Measurements from ENCODE around the gene PCBP3.

Gene PCBP3

DNA sequence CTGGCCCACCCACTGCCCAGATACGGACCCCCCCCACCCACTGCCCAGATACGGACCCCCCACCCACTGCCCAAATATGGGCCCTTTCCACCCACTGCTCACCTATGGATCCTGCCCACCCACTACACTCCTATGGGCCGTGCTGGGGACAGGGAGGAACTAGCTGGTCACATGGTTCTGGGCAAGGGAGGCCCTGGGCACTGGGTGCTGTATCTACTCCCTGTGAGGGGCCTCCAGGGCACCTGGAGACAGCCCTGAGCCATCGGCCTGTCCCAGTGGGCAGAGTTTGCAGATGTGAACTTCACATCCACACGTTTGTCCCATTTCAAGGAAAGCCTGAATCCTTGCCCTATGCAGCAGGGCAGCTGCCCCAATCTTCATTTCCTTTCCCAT is 266.6 kb downstream of the PCBP3 start:
- H3K79me2 ChIP-seq (ENCODE audit: insufficient read depth, low read length) = no peaks in the 10 kb centered on the region
- H3K4me3 ChIP-seq (ENCODE audit: low read depth in 1 of 2, low read length in 2 of 2) = no peak overlapping the region
- H3K4me2 ChIP-seq (ENCODE audit: insufficient read depth, low read length) = no peak overlapping the region
- no peaks in the 10 kb centered on the region for H3K36me3 ChIP-seq (ENCODE audit: insufficient read depth, low read length)
- no peaks in the 10 kb centered on the region for H3K4me1 ChIP-seq (ENCODE audit: insufficient read depth, low read length)
- H4K20me1 ChIP-seq (ENCODE audit: insufficient read depth, low read length) = no peaks in the 10 kb centered on the region
- H3K27me3 ChIP-seq (ENCODE audit: insufficient read depth, low read length, poor library complexity) = no peaks in the 10 kb centered on the region
- H3K9ac ChIP-seq (ENCODE audit: low read depth, low read length) = no peak overlapping the region
- DNase-seq (no peak), ATAC-seq (ENCODE audit: insufficient read depth, low read depth) (no peak)
- no peak for TF ChIP-seq EZH2 (IDR thresholded peaks at IDR 0.05; ENCODE audit: borderline replicate concordance, low read depth, low read length, severe bottlenecking)
- TF ChIP-seq, protein P1, sequence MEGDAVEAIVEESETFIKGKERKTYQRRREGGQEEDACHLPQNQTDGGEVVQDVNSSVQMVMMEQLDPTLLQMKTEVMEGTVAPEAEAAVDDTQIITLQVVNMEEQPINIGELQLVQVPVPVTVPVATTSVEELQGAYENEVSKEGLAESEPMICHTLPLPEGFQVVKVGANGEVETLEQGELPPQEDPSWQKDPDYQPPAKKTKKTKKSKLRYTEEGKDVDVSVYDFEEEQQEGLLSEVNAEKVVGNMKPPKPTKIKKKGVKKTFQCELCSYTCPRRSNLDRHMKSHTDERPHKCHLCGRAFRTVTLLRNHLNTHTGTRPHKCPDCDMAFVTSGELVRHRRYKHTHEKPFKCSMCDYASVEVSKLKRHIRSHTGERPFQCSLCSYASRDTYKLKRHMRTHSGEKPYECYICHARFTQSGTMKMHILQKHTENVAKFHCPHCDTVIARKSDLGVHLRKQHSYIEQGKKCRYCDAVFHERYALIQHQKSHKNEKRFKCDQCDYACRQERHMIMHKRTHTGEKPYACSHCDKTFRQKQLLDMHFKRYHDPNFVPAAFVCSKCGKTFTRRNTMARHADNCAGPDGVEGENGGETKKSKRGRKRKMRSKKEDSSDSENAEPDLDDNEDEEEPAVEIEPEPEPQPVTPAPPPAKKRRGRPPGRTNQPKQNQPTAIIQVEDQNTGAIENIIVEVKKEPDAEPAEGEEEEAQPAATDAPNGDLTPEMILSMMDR (IDR thresholded peaks at IDR 0.05; ENCODE audit: borderline replicate concordance, extremely low read depth, low read length, poor library complexity, severe bottlenecking) = no peak
- H2AFZ ChIP-seq (ENCODE audit: low read depth, low read length) = no peak overlapping the region
- no peaks in the 10 kb centered on the region for H3K9me3 ChIP-seq (ENCODE audit: insufficient read depth, low read length, severe bottlenecking)
- H3K27ac ChIP-seq (ENCODE audit: low read length) = no peak overlapping the region

DNA sequence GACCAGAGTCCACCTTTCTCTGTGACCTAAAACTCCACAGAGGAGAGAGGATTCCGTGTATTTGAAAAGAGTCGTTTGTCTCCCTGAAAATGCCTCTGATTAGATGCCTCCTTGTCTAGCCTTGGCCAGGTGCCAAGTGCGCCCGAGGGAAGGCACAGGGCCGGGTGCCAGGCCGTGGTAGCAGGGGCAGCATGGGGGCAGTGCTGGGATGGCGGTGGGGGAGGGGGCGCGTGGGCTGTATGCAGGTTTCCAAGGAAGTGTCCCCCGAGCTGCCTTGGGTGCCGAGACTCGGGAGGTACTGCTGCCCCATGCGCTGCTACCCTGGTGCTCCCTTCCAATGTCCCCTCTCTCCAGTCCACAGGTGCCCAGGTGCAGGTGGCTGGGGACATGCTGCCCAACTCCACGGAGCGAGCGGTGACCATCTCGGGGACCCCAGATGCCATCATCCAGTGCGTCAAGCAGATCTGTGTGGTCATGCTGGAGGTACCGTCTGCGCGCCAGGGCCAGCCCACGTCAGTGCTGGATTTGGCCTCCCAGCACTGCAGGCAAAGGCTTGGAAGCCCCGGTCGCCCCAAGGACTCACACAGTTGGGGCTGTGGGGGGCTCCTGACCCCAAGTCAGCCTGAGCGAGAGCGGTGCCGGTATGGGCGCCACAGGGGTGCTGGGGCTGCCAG is 267.2 kb downstream of the PCBP3 start:
- no peak overlapping the region for H3K4me2 ChIP-seq (ENCODE audit: insufficient read depth, low read length)
- no peaks in the 10 kb centered on the region for H3K79me2 ChIP-seq (ENCODE audit: insufficient read depth, low read length)
- no peak for ATAC-seq (ENCODE audit: insufficient read depth, low read depth)
- H3K4me3 ChIP-seq (ENCODE audit: low read depth in 1 of 2, low read length in 2 of 2) = no peak overlapping the region
- TF ChIP-seq, protein P1 (IDR thresholded peaks at IDR 0.05; ENCODE audit: borderline replicate concordance, extremely low read depth, low read length, poor library complexity, severe bottlenecking) = no peak
- TF ChIP-seq EZH2 (IDR thresholded peaks at IDR 0.05; ENCODE audit: borderline replicate concordance, low read depth, low read length, severe bottlenecking) = no peak
- H3K27ac ChIP-seq (ENCODE audit: low read length) = no peak overlapping the region
- H3K27me3 ChIP-seq (ENCODE audit: insufficient read depth, low read length, poor library complexity) = no peaks in the 10 kb centered on the region
- H4K20me1 ChIP-seq (ENCODE audit: insufficient read depth, low read length) = no peaks in the 10 kb centered on the region
- DNase-seq = no peak
- no peak overlapping the region for H2AFZ ChIP-seq (ENCODE audit: low read depth, low read length)
- H3K4me1 ChIP-seq (ENCODE audit: insufficient read depth, low read length) = no peaks in the 10 kb centered on the region
- H3K9me3 ChIP-seq (ENCODE audit: insufficient read depth, low read length, severe bottlenecking) = no peaks in the 10 kb centered on the region
- no peaks in the 10 kb centered on the region for H3K36me3 ChIP-seq (ENCODE audit: insufficient read depth, low read length)
- no peak overlapping the region for H3K9ac ChIP-seq (ENCODE audit: low read depth, low read length)

DNA sequence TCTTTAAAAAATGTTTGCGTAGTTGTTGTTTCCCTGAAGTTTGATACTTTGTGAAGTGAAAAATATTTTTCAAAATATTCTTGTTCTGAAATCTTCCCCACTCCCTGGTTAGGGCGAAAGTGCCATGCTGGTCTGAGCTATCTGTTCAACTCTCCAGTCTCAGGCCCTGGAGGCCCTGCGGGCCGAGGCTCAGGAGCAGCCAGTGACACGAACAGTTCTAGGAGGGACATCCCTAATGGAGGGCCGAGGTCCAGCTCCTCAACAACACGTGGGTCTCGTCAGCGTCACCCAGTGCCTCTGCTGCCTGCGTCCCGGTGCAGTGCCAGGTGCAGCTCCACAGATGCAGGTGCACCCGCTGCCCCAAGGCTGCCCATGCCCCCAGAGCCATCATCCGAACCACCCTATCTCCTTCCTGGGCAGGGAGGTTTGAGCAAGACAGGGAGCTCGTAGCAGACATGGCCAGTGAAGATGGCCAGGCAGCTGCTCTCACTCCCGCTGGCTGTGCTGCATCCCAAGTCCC is 268.3 kb downstream of the PCBP3 start:
- Histone ChIP-seq H3K4me3 (ENCODE audit: low read depth in 1 of 2, low read length in 2 of 2) (no peak overlapping the region), H3K4me1 (ENCODE audit: insufficient read depth, low read length) (no peaks in the 10 kb centered on the region), H4K20me1 (ENCODE audit: insufficient read depth, low read length) (no peaks in the 10 kb centered on the region), H3K79me2 (ENCODE audit: insufficient read depth, low read length) (no peaks in the 10 kb centered on the region), H3K4me2 (ENCODE audit: insufficient read depth, low read length) (no peak overlapping the region), H3K36me3 (ENCODE audit: insufficient read depth, low read length) (no peaks in the 10 kb centered on the region), H3K27me3 (ENCODE audit: insufficient read depth, low read length, poor library complexity) (no peaks in the 10 kb centered on the region), H2AFZ (ENCODE audit: low read depth, low read length) (no peak overlapping the region), H3K27ac (ENCODE audit: low read length) (no peak overlapping the region), H3K9ac (ENCODE audit: low read depth, low read length) (no peak overlapping the region), H3K9me3 (ENCODE audit: insufficient read depth, low read length, severe bottlenecking) (no peaks in the 10 kb centered on the region)
- TF ChIP-seq, protein P1 (IDR thresholded peaks at IDR 0.05; ENCODE audit: borderline replicate concordance, extremely low read depth, low read length, poor library complexity, severe bottlenecking) = no peak
- no peak for TF ChIP-seq EZH2 (IDR thresholded peaks at IDR 0.05; ENCODE audit: borderline replicate concordance, low read depth, low read length, severe bottlenecking)
- DNase-seq (no peak), ATAC-seq (ENCODE audit: insufficient read depth, low read depth) (no peak)
